Measurements from ENCODE around the gene SIPA1L3.

The SIPA1L3 gene

DNA sequence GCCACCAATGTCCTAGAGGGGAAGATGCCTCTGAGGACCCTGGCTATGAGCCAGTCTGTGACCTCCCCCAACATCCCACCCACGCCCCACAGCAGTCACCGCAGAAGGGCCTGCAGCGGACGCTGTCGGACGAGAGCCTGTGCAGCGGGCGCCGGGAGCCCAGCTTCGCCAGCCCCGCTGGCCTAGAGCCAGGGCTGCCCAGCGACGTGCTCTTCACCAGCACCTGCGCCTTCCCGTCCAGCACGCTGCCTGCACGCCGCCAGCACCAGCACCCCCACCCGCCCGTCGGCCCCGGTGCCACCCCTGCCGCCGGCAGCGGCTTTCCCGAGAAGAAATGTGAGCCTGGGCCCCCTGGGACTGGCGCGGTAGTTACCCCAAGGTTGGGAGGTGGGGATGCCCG, 286.4 kb downstream of the SIPA1L3 start:
- no peak overlapping the region for H3K4me3 ChIP-seq (ENCODE audit: control insufficient read depth, low read depth, low read length)
- no peak for DNase-seq (ENCODE audit: low read depth)
- TF ChIP-seq, protein P1, sequence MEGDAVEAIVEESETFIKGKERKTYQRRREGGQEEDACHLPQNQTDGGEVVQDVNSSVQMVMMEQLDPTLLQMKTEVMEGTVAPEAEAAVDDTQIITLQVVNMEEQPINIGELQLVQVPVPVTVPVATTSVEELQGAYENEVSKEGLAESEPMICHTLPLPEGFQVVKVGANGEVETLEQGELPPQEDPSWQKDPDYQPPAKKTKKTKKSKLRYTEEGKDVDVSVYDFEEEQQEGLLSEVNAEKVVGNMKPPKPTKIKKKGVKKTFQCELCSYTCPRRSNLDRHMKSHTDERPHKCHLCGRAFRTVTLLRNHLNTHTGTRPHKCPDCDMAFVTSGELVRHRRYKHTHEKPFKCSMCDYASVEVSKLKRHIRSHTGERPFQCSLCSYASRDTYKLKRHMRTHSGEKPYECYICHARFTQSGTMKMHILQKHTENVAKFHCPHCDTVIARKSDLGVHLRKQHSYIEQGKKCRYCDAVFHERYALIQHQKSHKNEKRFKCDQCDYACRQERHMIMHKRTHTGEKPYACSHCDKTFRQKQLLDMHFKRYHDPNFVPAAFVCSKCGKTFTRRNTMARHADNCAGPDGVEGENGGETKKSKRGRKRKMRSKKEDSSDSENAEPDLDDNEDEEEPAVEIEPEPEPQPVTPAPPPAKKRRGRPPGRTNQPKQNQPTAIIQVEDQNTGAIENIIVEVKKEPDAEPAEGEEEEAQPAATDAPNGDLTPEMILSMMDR (IDR thresholded peaks at IDR 0.05; ENCODE audit: control insufficient read depth, insufficient read depth, low read depth, low read length, missing control alignments), result no peak

DNA sequence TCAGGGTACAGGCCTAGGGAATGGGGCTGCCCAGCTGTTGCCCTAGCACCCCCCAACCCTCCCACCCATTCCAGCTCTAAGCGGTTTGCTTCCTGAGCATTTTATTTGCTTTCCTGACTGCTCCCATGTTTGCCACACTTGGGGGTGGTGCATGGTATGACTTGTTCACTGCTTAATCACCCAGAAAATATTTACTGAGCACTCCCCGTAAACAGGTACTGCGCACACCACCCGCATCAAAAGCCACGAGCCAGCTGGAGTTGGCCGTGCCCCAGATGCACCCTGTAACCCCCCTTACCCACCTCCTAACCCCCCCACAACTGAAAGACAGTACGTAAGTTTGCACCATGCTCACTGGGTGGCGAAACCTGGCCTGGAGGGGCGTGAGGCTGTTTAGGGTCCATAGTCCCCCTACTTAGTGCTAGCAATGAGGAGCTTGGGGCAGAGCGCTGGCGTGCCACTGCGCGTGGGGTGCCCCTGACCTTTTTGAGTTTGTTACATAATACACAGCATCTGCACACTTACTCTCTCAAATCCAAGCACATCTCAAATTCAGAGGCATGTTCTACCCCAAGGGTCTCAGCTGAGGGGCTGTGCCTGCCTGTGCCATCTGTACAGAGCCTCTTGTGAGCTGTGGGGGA, 287.2 kb downstream of the SIPA1L3 start:
- TF ChIP-seq, protein P1 (IDR thresholded peaks at IDR 0.05; ENCODE audit: control insufficient read depth, insufficient read depth, low read depth, low read length, missing control alignments), result no peak
- no peak overlapping the region for H3K4me3 ChIP-seq (ENCODE audit: control insufficient read depth, low read depth, low read length)
- no peak for DNase-seq (ENCODE audit: low read depth)

DNA sequence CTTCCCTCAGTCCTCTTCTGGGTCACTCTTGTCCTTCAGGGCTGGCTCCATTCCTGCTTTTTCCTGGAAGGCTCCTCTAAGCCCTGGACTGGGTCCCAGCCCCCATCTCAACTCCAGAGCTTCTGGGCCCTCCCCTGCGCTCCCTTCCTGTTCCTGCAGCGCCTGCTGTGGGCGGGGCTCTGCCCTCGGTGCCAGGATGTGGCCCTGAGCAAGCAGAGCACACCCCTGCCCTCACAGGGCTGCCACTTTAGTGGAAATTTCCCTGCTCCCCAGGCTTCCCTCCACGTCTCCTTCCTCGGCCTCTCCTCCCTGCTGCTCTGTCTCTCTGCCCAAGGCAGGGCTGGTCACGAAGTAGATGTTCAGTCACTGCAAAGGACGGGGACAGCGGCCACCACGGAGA, 288.2 kb downstream of the SIPA1L3 start:
- H3K4me3 ChIP-seq (ENCODE audit: control insufficient read depth, low read depth, low read length), result no peak overlapping the region
- TF ChIP-seq, protein P1 (IDR thresholded peaks at IDR 0.05; ENCODE audit: control insufficient read depth, insufficient read depth, low read depth, low read length, missing control alignments), result no peak
- no peak for DNase-seq (ENCODE audit: low read depth)

DNA sequence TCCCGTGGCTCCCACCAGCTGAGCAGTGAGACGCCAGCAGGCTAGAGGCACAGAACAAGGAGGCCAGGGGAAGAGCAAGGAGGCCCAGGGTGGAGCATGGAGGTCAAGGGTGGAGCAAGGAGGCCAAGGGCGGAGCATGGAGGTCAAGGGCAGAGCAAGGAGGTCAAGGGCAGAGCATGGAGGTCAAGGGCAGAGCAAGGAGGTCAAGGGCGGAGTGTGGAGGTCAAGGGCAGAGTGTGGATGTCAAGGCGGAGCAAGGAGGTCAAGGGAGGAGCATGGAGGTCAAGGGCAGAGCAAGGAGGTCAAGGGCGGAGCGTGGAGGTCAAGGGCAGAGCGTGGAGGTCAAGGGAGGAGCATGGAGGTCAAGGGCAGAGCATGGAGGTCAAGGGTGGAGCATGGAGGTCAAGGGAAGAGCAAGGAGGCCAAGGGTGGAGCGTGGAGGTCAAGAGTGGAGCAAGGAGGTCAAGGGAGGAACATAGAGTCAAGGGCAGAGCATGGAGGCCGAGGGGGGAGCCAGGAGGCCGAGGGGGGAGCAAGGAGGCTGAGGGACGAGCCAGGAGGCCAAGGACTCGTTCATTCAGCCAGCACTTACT, 289.3 kb downstream of the SIPA1L3 start:
- TF ChIP-seq, protein P1 (IDR thresholded peaks at IDR 0.05; ENCODE audit: control insufficient read depth, insufficient read depth, low read depth, low read length, missing control alignments), result no peak
- H3K4me3 ChIP-seq (ENCODE audit: control insufficient read depth, low read depth, low read length), result no peak overlapping the region
- no peak for DNase-seq (ENCODE audit: low read depth)

DNA sequence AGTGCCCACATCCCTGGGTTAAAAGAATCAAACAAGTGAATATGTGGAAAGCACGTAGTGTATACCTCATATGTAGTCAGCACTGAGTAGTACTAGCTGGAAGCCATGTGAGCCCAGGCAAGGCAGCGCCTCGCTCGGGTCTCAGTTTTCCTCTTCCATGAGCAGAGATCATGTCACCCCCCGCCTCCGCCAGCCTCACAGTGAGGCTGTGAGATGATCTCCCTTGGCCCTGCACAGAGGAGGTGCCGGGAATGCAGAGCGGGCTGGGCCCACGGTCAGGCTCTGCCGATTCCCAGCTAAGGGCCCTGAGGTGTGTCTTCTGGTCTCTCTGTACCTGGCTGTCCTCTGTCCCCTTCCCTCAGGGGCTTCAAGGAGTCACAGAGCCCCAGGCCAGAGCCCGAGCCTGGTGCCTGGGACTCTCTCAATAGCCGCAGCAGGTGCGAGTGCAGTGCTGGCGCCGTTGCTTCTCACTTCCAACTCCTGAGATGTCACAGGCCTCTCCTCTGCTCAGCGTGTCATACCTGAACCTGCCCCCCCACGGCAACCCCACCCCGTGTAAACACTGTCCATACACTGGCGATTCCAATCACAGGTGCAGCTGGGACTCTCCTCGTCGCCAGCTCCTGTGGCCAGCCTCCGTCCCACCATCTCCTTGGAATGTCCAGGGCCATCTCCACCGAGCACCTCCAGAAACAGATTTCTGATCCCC, 290.1 kb downstream of the SIPA1L3 start:
- DNase-seq (ENCODE audit: low read depth), result no peak
- H3K4me3 ChIP-seq (ENCODE audit: control insufficient read depth, low read depth, low read length), result no peak overlapping the region
- TF ChIP-seq, protein P1 (IDR thresholded peaks at IDR 0.05; ENCODE audit: control insufficient read depth, insufficient read depth, low read depth, low read length, missing control alignments), result no peak

DNA sequence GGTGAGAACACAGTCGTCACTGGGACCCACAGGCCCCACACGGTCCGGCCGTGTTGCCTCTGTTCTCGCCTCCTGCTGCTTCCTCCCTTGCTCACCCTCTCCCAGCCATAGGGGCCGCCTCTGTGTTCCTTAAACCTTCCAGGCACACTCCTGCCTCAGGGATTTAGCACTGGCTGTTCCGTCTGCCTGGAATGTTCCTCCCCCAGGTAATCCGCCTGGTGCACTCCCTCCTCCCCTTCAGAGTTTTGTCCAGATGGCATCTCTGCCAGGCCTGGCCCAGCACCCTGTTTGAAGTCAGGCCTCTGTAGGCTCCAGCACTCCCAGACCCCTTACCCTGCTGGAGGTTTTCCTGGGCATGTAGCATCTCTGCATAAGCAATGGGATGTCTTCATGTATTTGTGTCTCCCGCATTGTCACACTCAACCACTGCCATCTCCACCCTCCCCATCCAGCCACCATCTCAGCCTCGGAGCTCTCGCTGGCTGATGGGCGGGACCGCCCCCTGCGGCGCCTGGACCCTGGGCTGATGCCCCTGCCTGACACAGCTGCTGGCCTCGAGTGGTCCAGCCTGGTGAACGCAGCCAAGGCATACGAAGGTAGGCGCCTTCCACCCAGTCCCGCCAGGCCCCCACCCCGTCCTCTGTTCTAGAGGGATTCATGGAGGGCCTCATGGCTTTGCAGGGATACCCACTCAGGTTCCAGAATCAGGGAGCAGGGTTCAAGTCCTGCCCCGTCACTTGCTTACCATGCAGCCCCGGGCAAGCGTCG, 291.1 kb downstream of the SIPA1L3 start:
- TF ChIP-seq, protein P1 (IDR thresholded peaks at IDR 0.05; ENCODE audit: control insufficient read depth, insufficient read depth, low read depth, low read length, missing control alignments), result no peak
- DNase-seq (ENCODE audit: low read depth), result no peak
- no peak overlapping the region for H3K4me3 ChIP-seq (ENCODE audit: control insufficient read depth, low read depth, low read length)

Measured in AG09309 (cell line).